Measurements from ENCODE around the gene VIPAS39.

Gene VIPAS39

GRCh38 chr14:77406718-77407117, 50.7 kb downstream of the VIPAS39 start:
- Histone ChIP-seq H3K9ac (ENCODE audit: low read length in 2 of 2) (no peak overlapping the region), H3K27me3 (ENCODE audit: control insufficient read depth in 1 of 2, insufficient read depth in 2 of 2, low read length in 2 of 2) (no peaks in the 10 kb centered on the region), H3K9me3 (ENCODE audit: control insufficient read depth in 2 of 2, low read length in 2 of 2) (no peaks in the 10 kb centered on the region), H3K36me3 (ENCODE audit: control insufficient read depth in 2 of 2, insufficient read depth in 2 of 2, low read length in 2 of 2) (no peaks in the 10 kb centered on the region), H3K4me1 (ENCODE audit: control insufficient read depth, insufficient read depth, low read length) (no peaks in the 10 kb centered on the region), H3K4me3 (ENCODE audit: low read length in 2 of 2) (no peak overlapping the region), H3K27ac (ENCODE audit: low read length) (no peak overlapping the region)

GRCh38 chr14:77406086-77406485, 51.3 kb downstream of the VIPAS39 start:
- no peaks in the 10 kb centered on the region for H3K4me1 ChIP-seq (ENCODE audit: control insufficient read depth, insufficient read depth, low read length)
- H3K27me3 ChIP-seq (ENCODE audit: control insufficient read depth in 1 of 2, insufficient read depth in 2 of 2, low read length in 2 of 2): no peaks in the 10 kb centered on the region
- H3K36me3 ChIP-seq (ENCODE audit: control insufficient read depth in 2 of 2, insufficient read depth in 2 of 2, low read length in 2 of 2): no peaks in the 10 kb centered on the region
- no peaks in the 10 kb centered on the region for H3K9me3 ChIP-seq (ENCODE audit: control insufficient read depth in 2 of 2, low read length in 2 of 2)
- H3K9ac ChIP-seq (ENCODE audit: low read length in 2 of 2): no peak overlapping the region
- no peak overlapping the region for H3K27ac ChIP-seq (ENCODE audit: low read length)
- no peak overlapping the region for H3K4me3 ChIP-seq (ENCODE audit: low read length in 2 of 2)

- Histone ChIP-seq H3K9me3 (ENCODE audit: control insufficient read depth in 2 of 2, low read length in 2 of 2) (no peaks in the 10 kb centered on the region), H3K4me3 (ENCODE audit: low read length in 2 of 2) (no peak overlapping the region), H3K27ac (ENCODE audit: low read length) (no peak overlapping the region), H3K4me1 (ENCODE audit: control insufficient read depth, insufficient read depth, low read length) (no peaks in the 10 kb centered on the region), H3K36me3 (ENCODE audit: control insufficient read depth in 2 of 2, insufficient read depth in 2 of 2, low read length in 2 of 2) (no peaks in the 10 kb centered on the region), H3K27me3 (ENCODE audit: control insufficient read depth in 1 of 2, insufficient read depth in 2 of 2, low read length in 2 of 2) (no peaks in the 10 kb centered on the region), H3K9ac (ENCODE audit: low read length in 2 of 2) (no peak overlapping the region)
Measured at GRCh38 chr14:77403768-77404167, 53.6 kb downstream of the VIPAS39 start.

GRCh38 chr14:77400216-77400615, 57.2 kb downstream of the VIPAS39 start:
- Histone ChIP-seq H3K4me3 (ENCODE audit: low read length in 2 of 2) (no peak overlapping the region), H3K27me3 (ENCODE audit: control insufficient read depth in 1 of 2, insufficient read depth in 2 of 2, low read length in 2 of 2) (no peaks in the 10 kb centered on the region), H3K9ac (ENCODE audit: low read length in 2 of 2) (no peak overlapping the region), H3K27ac (ENCODE audit: low read length) (no peak overlapping the region), H3K36me3 (ENCODE audit: control insufficient read depth in 2 of 2, insufficient read depth in 2 of 2, low read length in 2 of 2) (no peaks in the 10 kb centered on the region), H3K4me1 (ENCODE audit: control insufficient read depth, insufficient read depth, low read length) (no peaks in the 10 kb centered on the region), H3K9me3 (ENCODE audit: control insufficient read depth in 2 of 2, low read length in 2 of 2) (no peaks in the 10 kb centered on the region)

- Histone ChIP-seq H3K4me1 (ENCODE audit: control insufficient read depth, insufficient read depth, low read length) (no peaks in the 10 kb centered on the region), H3K27me3 (ENCODE audit: control insufficient read depth in 1 of 2, insufficient read depth in 2 of 2, low read length in 2 of 2) (no peaks in the 10 kb centered on the region), H3K27ac (ENCODE audit: low read length) (no peak overlapping the region), H3K36me3 (ENCODE audit: control insufficient read depth in 2 of 2, insufficient read depth in 2 of 2, low read length in 2 of 2) (no peaks in the 10 kb centered on the region), H3K4me3 (ENCODE audit: low read length in 2 of 2) (no peak overlapping the region), H3K9ac (ENCODE audit: low read length in 2 of 2) (no peak overlapping the region), H3K9me3 (ENCODE audit: control insufficient read depth in 2 of 2, low read length in 2 of 2) (no peaks in the 10 kb centered on the region)
Measured at GRCh38 chr14:77390188-77390587, 67.2 kb downstream of the VIPAS39 start.

GRCh38 chr14:77378701-77379100, 78.7 kb downstream of the VIPAS39 start:
- Histone ChIP-seq H3K4me3 (ENCODE audit: low read length in 2 of 2) (no peak overlapping the region), H3K9ac (ENCODE audit: low read length in 2 of 2) (no peak overlapping the region), H3K27ac (ENCODE audit: low read length) (no peak overlapping the region), H3K9me3 (ENCODE audit: control insufficient read depth in 2 of 2, low read length in 2 of 2) (no peaks in the 10 kb centered on the region), H3K27me3 (ENCODE audit: control insufficient read depth in 1 of 2, insufficient read depth in 2 of 2, low read length in 2 of 2) (no peaks in the 10 kb centered on the region), H3K36me3 (ENCODE audit: control insufficient read depth in 2 of 2, insufficient read depth in 2 of 2, low read length in 2 of 2) (no peaks in the 10 kb centered on the region), H3K4me1 (ENCODE audit: control insufficient read depth, insufficient read depth, low read length) (peaks cover 13% of the 10 kb centered on the region)

GRCh38 chr14:77377502-77377844, 79.9 kb downstream of the VIPAS39 start:
- H3K4me1 ChIP-seq (ENCODE audit: control insufficient read depth, insufficient read depth, low read length): peaks cover 13% of the 10 kb centered on the region
- H3K36me3 ChIP-seq (ENCODE audit: control insufficient read depth in 2 of 2, insufficient read depth in 2 of 2, low read length in 2 of 2): no peaks in the 10 kb centered on the region
- no peaks in the 10 kb centered on the region for H3K9me3 ChIP-seq (ENCODE audit: control insufficient read depth in 2 of 2, low read length in 2 of 2)
- peak overlapping the region; percentile 73 to 88 for H3K9ac ChIP-seq (ENCODE audit: low read length in 2 of 2)
- peak overlapping the region; percentile 66 for H3K27ac ChIP-seq (ENCODE audit: low read length)
- peak overlapping the region; percentile 86 to 91 for H3K4me3 ChIP-seq (ENCODE audit: low read length in 2 of 2)
- no peaks in the 10 kb centered on the region for H3K27me3 ChIP-seq (ENCODE audit: control insufficient read depth in 1 of 2, insufficient read depth in 2 of 2, low read length in 2 of 2)

GRCh38 chr14:77376771-77377501, 80.5 kb downstream of the VIPAS39 start, which contains the start of the genes SAMD15 and TMED8:
Gene SAMD15 (plus strand): TSS chr14:77377379. CDS start chr14:77377419, 40 bp downstream.
Gene TMED8 (minus strand): TSS chr14:77377094. CDS start chr14:77377053, 41 bp downstream.
- Histone ChIP-seq H3K27me3 (ENCODE audit: control insufficient read depth in 1 of 2, insufficient read depth in 2 of 2, low read length in 2 of 2) (no peaks in the 10 kb centered on the region), H3K27ac (ENCODE audit: low read length) (peak within 1 kb of the TSS; percentile 66), H3K9ac (ENCODE audit: low read length in 2 of 2) (peak within 1 kb of the TSS; percentile 82 to 88), H3K4me1 (ENCODE audit: control insufficient read depth, insufficient read depth, low read length) (peaks cover 13% of the 10 kb centered on the region), H3K36me3 (ENCODE audit: control insufficient read depth in 2 of 2, insufficient read depth in 2 of 2, low read length in 2 of 2) (no peaks in the 10 kb centered on the region), H3K9me3 (ENCODE audit: control insufficient read depth in 2 of 2, low read length in 2 of 2) (no peaks in the 10 kb centered on the region), H3K4me3 (ENCODE audit: low read length in 2 of 2) (peak within 1 kb of the TSS; percentile 86 to 91)

All from stomach smooth muscle (tissue), 2 donors.